Erythroblast (primary cell): Measurements from ENCODE around the gene SHMT2.

Source experiments
- GATA1 ChIP-seq: IDR thresholded peaks from 2 replicates; pipeline ENCODE4 v1.6.1; 2011; ENCODE audit warnings: low read depth, mild to moderate bottlenecking, control low read depth, low read length, moderate library complexity
- POLR2A ChIP-seq: IDR thresholded peaks from 2 replicates; pipeline ENCODE4 v1.6.1; 2011; ENCODE audit warnings: mild to moderate bottlenecking, low read length

GRCh38 chr12:57263096-57263495 is 33.6 kb downstream of the SHMT2 start:
- TF ChIP-seq POLR2A: no peak
- no peak for TF ChIP-seq GATA1
